H9 (cell line): ENCODE data around the gene ANK2. TPM values are rescaled to one million over a fixed set of nuclear protein-coding genes. Genes with fewer than 3 reads are reported as not detected.

Experiments
- DNase-seq: peaks from one replicate; pipeline ENCODE4 v3.0.0-alpha.2; 2017
- H2AFZ ChIP-seq: one replicate; pipeline ENCODE4 v1.6.1; 2013; ENCODE audit warnings: mild to moderate bottlenecking, low read length, control low read depth, moderate library complexity
- H2AK5ac ChIP-seq: 2 replicates; pipeline ENCODE4 v1.6.1; 2013; ENCODE audit warnings: low read length, control low read depth, mixed read lengths; ENCODE audit not compliant: insufficient read length
- H2BK120ac ChIP-seq: one replicate; pipeline ENCODE4 v1.6.1; 2013; ENCODE audit warnings: low read depth, mild to moderate bottlenecking, low read length, control low read depth, inconsistent platforms; ENCODE audit not compliant: poor library complexity, severe bottlenecking
- H2BK12ac ChIP-seq: 2 replicates; pipeline ENCODE4 v1.6.1; 2013; ENCODE audit warnings: low read length, control low read depth, mixed read lengths, low read depth; ENCODE audit not compliant: insufficient read length
- H2BK15ac ChIP-seq: 2 replicates; pipeline ENCODE4 v1.6.1; 2013; ENCODE audit warnings: low read depth, low read length, control low read depth
- H2BK20ac ChIP-seq: one replicate; pipeline ENCODE4 v1.6.1; 2013; ENCODE audit warnings: low read depth, mild to moderate bottlenecking, low read length, control low read depth, inconsistent platforms; ENCODE audit not compliant: poor library complexity, severe bottlenecking
- H2BK5ac ChIP-seq: 2 replicates; pipeline ENCODE4 v1.6.1; 2013; ENCODE audit warnings: low read length, control low read depth, mixed read lengths; ENCODE audit not compliant: insufficient read length
- H3K14ac ChIP-seq: 2 replicates; pipeline ENCODE4 v1.6.1; 2013; ENCODE audit warnings: low read length, control low read depth; ENCODE audit not compliant: insufficient read depth
- H3K18ac ChIP-seq: 2 replicates; pipeline ENCODE4 v1.6.1; 2013; ENCODE audit warnings: low read depth, mild to moderate bottlenecking, mixed read lengths, low read length, control low read depth; ENCODE audit not compliant: insufficient read length
- H3K23ac ChIP-seq: 2 replicates; pipeline ENCODE4 v1.6.1; 2013; ENCODE audit warnings: low read length, control low read depth, mixed read lengths, low read depth; ENCODE audit not compliant: insufficient read length
- H3K23me2 ChIP-seq: 2 replicates; pipeline ENCODE4 v1.6.1; 2013; ENCODE audit warnings: low read depth, mild to moderate bottlenecking, mixed read lengths, low read length, control low read depth; ENCODE audit not compliant: insufficient read length, poor library complexity, severe bottlenecking
- H3K27ac ChIP-seq: 2 replicates; pipeline ENCODE4 v1.5.1; 2013; ENCODE audit warnings: low read length, control low read depth, mixed read lengths, low read depth; ENCODE audit not compliant: insufficient read length
- H3K27me3 ChIP-seq: 2 replicates; pipeline ENCODE4 v1.6.1; 2013; ENCODE audit warnings: low read length, control low read depth, inconsistent platforms; ENCODE audit not compliant: insufficient read depth
- H3K4ac ChIP-seq: 2 replicates; pipeline ENCODE4 v1.6.1; 2013; ENCODE audit warnings: low read depth, mild to moderate bottlenecking, control low read depth, inconsistent platforms, low read length, moderate library complexity
- H3K4me1 ChIP-seq: 2 replicates; pipeline ENCODE4 v1.6.1; 2013; ENCODE audit warnings: low read length, control low read depth, inconsistent platforms; ENCODE audit not compliant: insufficient read depth
- H3K4me2 ChIP-seq: 2 replicates; pipeline ENCODE4 v1.6.1; 2013; ENCODE audit warnings: low read length, control low read depth, mixed read lengths; ENCODE audit not compliant: insufficient read length, insufficient read depth
- H3K56ac ChIP-seq: 2 replicates; pipeline ENCODE4 v1.6.1; 2013; ENCODE audit warnings: low read depth, mild to moderate bottlenecking, mixed read lengths, low read length, control low read depth; ENCODE audit not compliant: insufficient read length
- H3K79me1 ChIP-seq: 2 replicates; pipeline ENCODE4 v1.6.1; 2013; ENCODE audit warnings: low read depth, mild to moderate bottlenecking, moderate library complexity, low read length, control low read depth, inconsistent platforms; ENCODE audit not compliant: insufficient read depth, poor library complexity, severe bottlenecking
- H3K79me2 ChIP-seq: 2 replicates; pipeline ENCODE4 v1.6.1; 2013; ENCODE audit warnings: low read length, control low read depth, inconsistent platforms; ENCODE audit not compliant: insufficient read depth
- H3K9ac ChIP-seq: 2 replicates; pipeline ENCODE4 v1.6.1; 2013; ENCODE audit warnings: low read length, control low read depth, mixed read lengths; ENCODE audit not compliant: insufficient read length; ENCODE audit errors: extremely low read depth
- H3K9me3 ChIP-seq: one replicate; pipeline ENCODE4 v1.6.1; 2013; ENCODE audit warnings: low read depth, low read length, inconsistent platforms; ENCODE audit not compliant: control insufficient read depth
- H3T11ph ChIP-seq: one replicate; pipeline ENCODE4 v1.6.1; 2013; ENCODE audit warnings: mild to moderate bottlenecking, low read length, control low read depth, inconsistent platforms
- H4K20me1 ChIP-seq: one replicate; pipeline ENCODE4 v1.6.1; 2013; ENCODE audit not compliant: control insufficient read depth, insufficient read length, insufficient read depth
- H4K5ac ChIP-seq: 2 replicates; pipeline ENCODE4 v1.6.1; 2013; ENCODE audit warnings: low read depth, mild to moderate bottlenecking, mixed read lengths, low read length, control low read depth; ENCODE audit not compliant: insufficient read length
- H4K8ac ChIP-seq: replicated peaks from 2 replicates; pipeline ENCODE4 v1.6.1; 2013; ENCODE audit warnings: low read length, control low read depth, mixed read lengths, low read depth; ENCODE audit not compliant: insufficient read length
- H4K91ac ChIP-seq: 2 replicates; pipeline ENCODE4 v1.6.1; 2013; ENCODE audit warnings: low read depth, mild to moderate bottlenecking, moderate library complexity, mixed read lengths, low read length, control low read depth; ENCODE audit not compliant: insufficient read length
- H3K27ac Mint-ChIP-seq, 3 experiments: 2 replicates in 2 of 3; 3 replicates in 1 of 3; pipeline ENCODE4 v1.8.0; 2020 to 2021; ENCODE audit warnings: mixed read lengths in 3 of 3, mild to moderate bottlenecking in 1 of 3, moderate library complexity in 1 of 3
- H3K27me3 Mint-ChIP-seq: 2 replicates; pipeline ENCODE4 v1.8.0; 2021; ENCODE audit warnings: low read depth, mild to moderate bottlenecking, moderate library complexity, mixed read lengths
- H3K36me3 Mint-ChIP-seq, 3 experiments: 2 replicates in 2 of 3; 3 replicates in 1 of 3; pipeline ENCODE4 v1.8.0; 2020 to 2021; ENCODE audit warnings: low read depth in 3 of 3, mixed read lengths in 3 of 3; ENCODE audit not compliant: insufficient read depth in 1 of 3
- H3K4me1 Mint-ChIP-seq, 2 experiments: 2 replicates each; pipeline ENCODE4 v1.8.0; 2020; ENCODE audit warnings: mixed read lengths in 2 of 2
- H3K4me3 Mint-ChIP-seq, 2 experiments: 2 replicates in 1 of 2; 3 replicates in 1 of 2; pipeline ENCODE4 v1.8.0; 2020 to 2021; ENCODE audit warnings: mild to moderate bottlenecking in 2 of 2, mixed read lengths in 2 of 2, moderate library complexity in 1 of 2
- H3K9me3 Mint-ChIP-seq, 2 experiments: 2 replicates in 1 of 2; 3 replicates in 1 of 2; pipeline ENCODE4 v1.8.0; 2020; ENCODE audit warnings: mild to moderate bottlenecking in 2 of 2, mixed read lengths in 2 of 2, moderate library complexity in 1 of 2
- WGBS: extraction: QIAGEN DNeasy Blood & Tissue Kit; methylation state at CpG from one replicate; pipeline ENCODE4 v1.1.7; 2013; ENCODE audit warnings: missing lambda C conversion rate, low lambda C conversion rate, mixed read lengths; ENCODE audit not compliant: insufficient read length; ENCODE audit errors: extremely low coverage; 5-methylcytosine and 5-hydroxymethylcytosine counted together
- total RNA-seq: library from RNA; stranded (reverse); gene quantifications from 2 replicates; pipeline ENCODE4 v1.2.1, GENCODE V29; 2021
- TF ChIP-seq, protein P1 (sequence below): fragments of 200-600 bp; sonication (generic); conservative IDR thresholded peaks from 3 replicates; pipeline ENCODE4 v1.8.0; 2021; ENCODE audit warnings: antibody characterized with exemption, mild to moderate bottlenecking

Gene ANK2
- total RNA-seq, 1 experiment from 2014 or later, result 36.8 TPM

DNA sequence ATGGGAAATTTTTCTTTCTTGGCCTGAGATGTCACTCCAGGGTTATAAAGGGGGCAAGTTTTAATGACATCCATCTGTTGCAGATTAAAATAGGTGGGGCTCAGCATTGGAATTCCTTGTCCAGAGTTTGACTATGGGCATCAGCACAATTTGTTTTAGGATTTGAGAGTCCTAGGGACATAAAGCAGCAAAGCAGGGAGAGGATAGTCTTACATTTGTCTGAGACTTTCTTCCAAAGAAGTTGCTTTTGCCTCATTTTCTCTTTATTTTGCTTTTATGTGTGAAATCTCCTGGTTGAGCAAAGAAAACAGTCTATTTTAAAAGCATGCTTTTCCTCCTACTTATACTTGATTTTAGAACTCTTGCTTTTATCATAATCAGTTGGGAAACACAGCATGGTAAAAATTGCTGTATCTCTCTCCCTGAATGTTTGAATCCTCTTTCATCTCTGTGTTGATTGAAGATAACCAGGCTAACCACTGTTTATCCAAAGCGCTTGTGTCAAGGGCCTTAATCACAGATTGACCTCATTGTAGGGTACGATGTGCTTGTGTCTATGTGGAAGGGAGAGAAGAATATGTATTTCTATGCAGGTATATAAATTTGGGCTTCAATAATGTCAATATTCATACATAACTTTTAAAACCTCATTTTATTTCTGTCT lies 121.5 kb downstream of the ANK2 start:
- Histone ChIP-seq H3K79me2 (no peaks in the 10 kb centered on the region), H4K8ac (no peak overlapping the region), H3K4me1 (no peaks in the 10 kb centered on the region), H3K4ac (no peak overlapping the region), H2BK20ac (no peak overlapping the region), H3K4me2 (no peak overlapping the region), H3K23ac (no peak overlapping the region), H2AK5ac (no peak overlapping the region), H4K20me1 (no peaks in the 10 kb centered on the region), H3K9ac (no peak overlapping the region), H3K27me3 (no peaks in the 10 kb centered on the region), H3K9me3 (no peaks in the 10 kb centered on the region), H2AFZ (no peak overlapping the region), H3K56ac (no peak overlapping the region), H3K18ac (no peak overlapping the region), H3K23me2 (no peaks in the 10 kb centered on the region), H2BK12ac (no peak overlapping the region), H4K5ac (no peak overlapping the region), H4K91ac (no peak overlapping the region), H2BK5ac (no peak overlapping the region), H3K14ac (no peak overlapping the region), H3T11ph (no peak overlapping the region), H3K79me1 (no peaks in the 10 kb centered on the region), H3K27ac (no peak overlapping the region), H2BK120ac (no peak overlapping the region), H2BK15ac (no peak overlapping the region)
- Mint-ChIP-seq H3K27me3 (no peaks in the 10 kb centered on the region), H3K9me3 (no peaks in the 10 kb centered on the region), H3K4me1 (peaks cover 29 to 36% of the 10 kb centered on the region in 2 experiments), H3K36me3 (peaks cover 0 to 11% (median 4%) of the 10 kb centered on the region in 3 experiments; a peak in 4 of 7 replicates), H3K4me3 (no peak overlapping the region), H3K27ac (no peak overlapping the region)
- TF ChIP-seq, protein P1, sequence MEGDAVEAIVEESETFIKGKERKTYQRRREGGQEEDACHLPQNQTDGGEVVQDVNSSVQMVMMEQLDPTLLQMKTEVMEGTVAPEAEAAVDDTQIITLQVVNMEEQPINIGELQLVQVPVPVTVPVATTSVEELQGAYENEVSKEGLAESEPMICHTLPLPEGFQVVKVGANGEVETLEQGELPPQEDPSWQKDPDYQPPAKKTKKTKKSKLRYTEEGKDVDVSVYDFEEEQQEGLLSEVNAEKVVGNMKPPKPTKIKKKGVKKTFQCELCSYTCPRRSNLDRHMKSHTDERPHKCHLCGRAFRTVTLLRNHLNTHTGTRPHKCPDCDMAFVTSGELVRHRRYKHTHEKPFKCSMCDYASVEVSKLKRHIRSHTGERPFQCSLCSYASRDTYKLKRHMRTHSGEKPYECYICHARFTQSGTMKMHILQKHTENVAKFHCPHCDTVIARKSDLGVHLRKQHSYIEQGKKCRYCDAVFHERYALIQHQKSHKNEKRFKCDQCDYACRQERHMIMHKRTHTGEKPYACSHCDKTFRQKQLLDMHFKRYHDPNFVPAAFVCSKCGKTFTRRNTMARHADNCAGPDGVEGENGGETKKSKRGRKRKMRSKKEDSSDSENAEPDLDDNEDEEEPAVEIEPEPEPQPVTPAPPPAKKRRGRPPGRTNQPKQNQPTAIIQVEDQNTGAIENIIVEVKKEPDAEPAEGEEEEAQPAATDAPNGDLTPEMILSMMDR, result no peak
- no peak for DNase-seq
- WGBS, result no CpG with 5 or more reads among the region's 2 CpGs
